A549 (cell line): ENCODE measurements around the gene CCDC157. TPM values are rescaled to one million over a fixed set of nuclear protein-coding genes. Genes with fewer than 3 reads are reported as not detected.
A peak's percentile ranks its signal among the peaks of the same experiment; 100 is the strongest.

ENCODE experiments used
- ATAC-seq, 2 experiments: fragments of 200-7000 bp in 1 of 2; fragments of >200 bp in 1 of 2; cut with Nextera tagmentation in 1 of 2; cut with Tn5 transposase in 1 of 2; 3 replicates each; pipeline versions ENCODE4 v1.8.0 to v1.9.1; 2018 to 2020; ENCODE audit warnings: mild to moderate bottlenecking in 1 of 2, moderate library complexity in 1 of 2
- CTCF ChIA-PET: fragments of 300-600 bp; sonication (Branson Sonifier 250); formaldehyde crosslinking; extraction: SDS; loops from one replicate; lab custom pipeline; 2021; ENCODE audit warnings: antibody characterized with exemption, inconsistent platforms; lab: Yijun Ruan, JAX
- POLR2A ChIA-PET: fragments of 350-600 bp; formaldehyde crosslinking; extraction: SDS; loops from one replicate; lab custom pipeline; 2021; ENCODE audit warnings: antibody characterized with exemption, inconsistent platforms; lab: Yijun Ruan, JAX
- DNase-seq, 2 experiments: peaks; one replicate each; pipeline versions ENCODE4 v3.0.0 to v3.0.0-alpha.2; 2011 to 2016; ENCODE audit warnings: low read depth in 1 of 2, low spot score in 1 of 2
- FAIRE-seq: peaks from 2 replicates; lab custom pipeline; 2011; peaks lifted over from hg19 to GRCh38; lab: Jason Lieb, UNC
- H3K27ac ChIP-seq, 2 experiments: fragments of >200 bp; sonication (Bioruptor Twin); formaldehyde crosslinking; 3 replicates each; pipeline ENCODE4 v1.5.1; 2016 to 2017
- H3K4me1 ChIP-seq: fragments of >200 bp; sonication (Bioruptor Twin); formaldehyde crosslinking; 3 replicates; pipeline ENCODE4 v1.6.1; 2016
- H3K4me2 ChIP-seq: fragments of >200 bp; sonication (Bioruptor Twin); formaldehyde crosslinking; 3 replicates; pipeline ENCODE4 v1.6.1; 2016
- H3K4me3 ChIP-seq: fragments of >200 bp; sonication (Bioruptor Twin); formaldehyde crosslinking; 3 replicates; pipeline ENCODE4 v1.5.1; 2016
- H3K9me3 ChIP-seq: fragments of >200 bp; sonication (Bioruptor Twin); formaldehyde crosslinking; 3 replicates; pipeline ENCODE4 v1.6.1; 2016
- CBX2 ChIP-seq: fragments of 200-600 bp; sonication (generic); IDR thresholded peaks from 2 replicates; pipeline ENCODE4 v1.6.1; 2016; ENCODE audit warnings: low read depth, mild to moderate bottlenecking, borderline replicate concordance
- CEBPB ChIP-seq, 2 experiments: fragments of >200 bp in 1 of 2; sonication (Bioruptor Twin) in 1 of 2; formaldehyde crosslinking in 1 of 2; IDR thresholded peaks; 2 replicates each; pipeline ENCODE4 v1.6.1; 2012 to 2016
- CHD4 ChIP-seq: fragments of 200-600 bp; sonication (generic); IDR thresholded peaks from 2 replicates; pipeline ENCODE4 v1.6.1; 2016; ENCODE audit warnings: antibody characterized with exemption, mild to moderate bottlenecking, borderline replicate concordance
- EP300 ChIP-seq, 2 experiments: fragments of >200 bp; sonication (Bioruptor Twin); formaldehyde crosslinking; IDR thresholded peaks; 2 replicates in 1 of 2; 3 replicates in 1 of 2; pipeline ENCODE4 v1.6.1; 2016 to 2017
- ESRRA ChIP-seq: fragments of 150-350 bp; IDR thresholded peaks from 2 replicates; pipeline ENCODE4 v1.6.1; 2014; ENCODE audit warnings: mild to moderate bottlenecking, low read length, borderline replicate concordance
- FOSL2 ChIP-seq, 2 experiments: fragments of 450-650 bp in 1 of 2; fragments of >200 bp in 1 of 2; sonication (Bioruptor Twin) in 1 of 2; formaldehyde crosslinking; IDR thresholded peaks; 2 replicates each; pipeline versions ENCODE4 v1.5.0 to v1.6.1; 2016 to 2020; ENCODE audit warnings: mild to moderate bottlenecking in 1 of 2, moderate library complexity in 1 of 2
- HEYL ChIP-seq: fragments of 250-450 bp; sonication (Bioruptor Pico); IDR thresholded peaks from 2 replicates; pipeline ENCODE4 v1.8.0; 2021; ENCODE audit warnings: mild to moderate bottlenecking, moderate library complexity
- HOXA7 ChIP-seq: fragments of 250-450 bp; sonication (Bioruptor Pico); IDR thresholded peaks from 2 replicates; pipeline ENCODE4 v1.5.0; 2020; ENCODE audit warnings: mild to moderate bottlenecking, moderate library complexity
- HOXB13 ChIP-seq: fragments of 250-450 bp; sonication (Bioruptor Pico); IDR thresholded peaks from 2 replicates; pipeline ENCODE4 v1.5.0; 2020; ENCODE audit warnings: low read depth, mild to moderate bottlenecking, moderate library complexity
- HOXB5 ChIP-seq: fragments of 250-450 bp; sonication (Bioruptor Pico); IDR thresholded peaks from 2 replicates; pipeline ENCODE4 v1.5.0; 2020; ENCODE audit warnings: mild to moderate bottlenecking, moderate library complexity
- JUN ChIP-seq, 2 experiments: fragments of >200 bp; sonication (Bioruptor Twin); formaldehyde crosslinking; IDR thresholded peaks; 2 replicates in 1 of 2; 3 replicates in 1 of 2; pipeline ENCODE4 v1.6.1; 2016 to 2017
- MAZ ChIP-seq: fragments of 150-350 bp; IDR thresholded peaks from 2 replicates; pipeline ENCODE4 v1.6.1; 2014; ENCODE audit warnings: antibody characterized with exemption, low read depth, low read length, borderline replicate concordance
- NPAS2 ChIP-seq: fragments of 250-450 bp; sonication (Bioruptor Pico); IDR thresholded peaks from 2 replicates; pipeline ENCODE4 v1.8.0; 2022; ENCODE audit warnings: mild to moderate bottlenecking, moderate library complexity, borderline replicate concordance
- RAD21 ChIP-seq, 2 experiments: fragments of >200 bp in 1 of 2; sonication (Bioruptor Twin) in 1 of 2; formaldehyde crosslinking in 1 of 2; IDR thresholded peaks in 1 of 2; conservative IDR thresholded peaks in 1 of 2; 2 replicates in 1 of 2; 3 replicates in 1 of 2; pipeline ENCODE4 v1.6.1; 2012 to 2018; ENCODE audit warnings: inconsistent platforms in 1 of 2
- RARB ChIP-seq: fragments of 250-450 bp; sonication (Bioruptor Pico); IDR thresholded peaks from 2 replicates; pipeline ENCODE4 v1.8.0; 2021; ENCODE audit warnings: mild to moderate bottlenecking, moderate library complexity
- TFCP2L1 ChIP-seq: fragments of 250-450 bp; sonication (Bioruptor Pico); IDR thresholded peaks from 2 replicates; pipeline ENCODE4 v1.5.0; 2021; ENCODE audit warnings: mild to moderate bottlenecking
- ZC3H11A ChIP-seq: fragments of 450-650 bp; IDR thresholded peaks from 2 replicates; pipeline ENCODE4 v1.6.1; 2014; ENCODE audit warnings: antibody characterized with exemption, mild to moderate bottlenecking
- ZFP36 ChIP-seq: fragments of 450-650 bp; IDR thresholded peaks from 2 replicates; pipeline ENCODE4 v1.6.1; 2014; ENCODE audit warnings: borderline replicate concordance; ENCODE audit not compliant: partially characterized antibody
- WGBS: methylation state at CpG from one replicate; pipeline ENCODE4 v1.1.6; 2017; ENCODE audit errors: missing lambda C conversion rate; 5-methylcytosine and 5-hydroxymethylcytosine counted together
- polyA plus RNA-seq, 4 experiments: library from polyadenylated mRNA; depleted of rRNA in 3 of 4; stranded (reverse); fragments of >200 nt; fragmentation: RNase III in 1 of 4; extraction: RNeasy Plus Mini Kit Qiagen cat#74134 plus additional on column Dnase treatment in 1 of 4; gene quantifications; 2 replicates in 3 of 4; 3 replicates in 1 of 4; pipeline ENCODE4 v1.2.3, GENCODE V29; 2011 to 2017
- TF ChIP-seq, protein P1 (sequence below): IDR thresholded peaks from 2 replicates; pipeline ENCODE4 v1.6.1; 2012; ENCODE audit warnings: low read depth, borderline replicate concordance
- TF ChIP-seq, protein P2 (sequence below): IDR thresholded peaks from 2 replicates; pipeline ENCODE4 v1.6.1; 2012
- TF ChIP-seq, protein P3 (sequence below): fragments of >200 bp; sonication (Bioruptor Twin); formaldehyde crosslinking; IDR thresholded peaks from 3 replicates; pipeline ENCODE4 v1.5.1; 2016

The CCDC157 gene
- polyA plus RNA-seq, 2 of the 4 experiments (the other 2 are of a cell fraction): 1.4 to 2.5 TPM

- Histone ChIP-seq H3K27ac (peak overlapping the region in 1 of 2 experiments; percentile 38; a peak in 2 of 6 replicates), H3K4me1 (peaks cover 42% of the 10 kb centered on the region), H3K4me2 (peak overlapping the region; percentile 36; the same call in 2 of the 3 replicates), H3K9me3 (no peaks in the 10 kb centered on the region), H3K4me3 (no peak overlapping the region)
- TF ChIP-seq HOXA7 (CRISPR knock-in tag): no peak
- TF ChIP-seq CBX2: no peak
- TF ChIP-seq FOSL2 (IDR thresholded peaks at IDR 0.05): no peak
- 0 out of 2 replicates have a peak, but pooled peaks have one; percentile 19 for TF ChIP-seq FOSL2 (CRISPR knock-in tag; IDR thresholded peaks at IDR 0.05)
- TF ChIP-seq ZFP36: peak; percentile 77
- FAIRE-seq (no peak), DNase-seq (no peak), ATAC-seq (peak; percentile 49 to 69; a peak in 4 of 6 replicates)
- WGBS: 49% methylated on average over 6 of the region's 6 CpGs
- ChIA-PET CTCF (interaction anchor here (0.7 to 1.2 kb wide), 3 partner anchors 11 to 24 kb away, joined by 3 to 4 read pairs (median 4); partner anchors contain the start of gene CASTOR1), POLR2A (no interaction called here)
These were observed 44.8 kb upstream of the CCDC157 start for GRCh38 chr22:30312053-30312452.

DNA sequence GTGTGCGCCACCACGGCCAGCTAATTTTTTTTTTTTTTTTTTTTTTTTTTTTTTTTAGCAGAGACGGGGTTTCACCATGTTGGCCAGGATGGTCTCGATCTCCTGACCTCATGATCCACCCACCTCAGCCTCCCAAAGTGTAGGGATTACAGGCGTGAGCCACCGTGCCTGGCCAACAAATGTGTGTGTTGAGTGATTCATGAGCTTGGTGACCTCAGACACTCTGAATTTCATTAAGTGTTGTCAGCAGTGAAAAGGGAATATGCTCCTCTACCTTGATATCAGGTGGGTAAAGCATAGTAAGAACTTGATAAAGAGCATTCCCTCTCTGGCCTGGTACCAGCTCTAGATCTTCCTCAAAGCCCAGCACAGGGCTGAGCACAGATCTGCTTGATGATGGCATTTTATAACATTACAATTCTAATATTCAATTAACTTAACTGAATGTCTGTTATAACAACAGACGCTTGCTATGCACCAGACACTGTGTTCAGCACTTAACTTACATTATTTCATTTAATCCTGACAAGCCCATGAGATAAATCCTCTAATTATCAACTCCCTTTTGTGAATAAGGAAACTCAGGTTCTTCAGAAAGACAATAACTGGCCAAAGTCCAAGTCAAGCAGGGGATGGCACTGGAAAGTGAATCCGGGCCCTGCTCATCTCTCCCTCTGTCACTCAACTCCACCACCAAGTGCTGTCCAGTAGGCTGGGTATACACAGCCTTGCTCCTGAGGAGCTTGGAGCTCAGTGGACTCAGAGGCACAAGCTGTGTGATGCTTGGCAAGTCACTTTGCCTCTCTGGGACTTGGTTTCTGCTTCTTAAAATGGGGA is 43.1 kb upstream of the CCDC157 start:
- Histone ChIP-seq H3K4me3 (no peak overlapping the region), H3K9me3 (no peaks in the 10 kb centered on the region), H3K4me1 (peaks cover 42% of the 10 kb centered on the region), H3K4me2 (peak overlapping the region; percentile 26; the same call in 1 of the 3 replicates), H3K27ac (peak overlapping the region in 1 of 2 experiments; percentile 75; a peak in 3 of 6 replicates)
- TF ChIP-seq NPAS2 (no peak), ESRRA (no peak), CEBPB (IDR thresholded peaks at IDR 0.05) (no peak), EP300 (IDR thresholded peaks at IDR 0.05) (no peak), ZC3H11A (no peak), HOXA7 (CRISPR knock-in tag) (no peak), HOXB5 (CRISPR knock-in tag) (no peak), CHD4 (no peak), FOSL2 (IDR thresholded peaks at IDR 0.05) (no peak), FOSL2 (CRISPR knock-in tag; IDR thresholded peaks at IDR 0.05) (no peak), MAZ (no peak), TFCP2L1 (no peak), HEYL (CRISPR knock-in tag) (no peak), RARB (CRISPR knock-in tag) (no peak), RAD21 (conservative IDR thresholded peaks at IDR 0.05 in 1 of 2, IDR thresholded peaks at IDR 0.05 in 1 of 2) (no peak), HOXB13 (CRISPR knock-in tag) (no peak), JUN (IDR thresholded peaks at IDR 0.05) (no peak)
- TF ChIP-seq, protein P1, sequence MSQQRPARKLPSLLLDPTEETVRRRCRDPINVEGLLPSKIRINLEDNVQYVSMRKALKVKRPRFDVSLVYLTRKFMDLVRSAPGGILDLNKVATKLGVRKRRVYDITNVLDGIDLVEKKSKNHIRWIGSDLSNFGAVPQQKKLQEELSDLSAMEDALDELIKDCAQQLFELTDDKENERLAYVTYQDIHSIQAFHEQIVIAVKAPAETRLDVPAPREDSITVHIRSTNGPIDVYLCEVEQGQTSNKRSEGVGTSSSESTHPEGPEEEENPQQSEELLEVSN: no peak
- TF ChIP-seq, protein P2, sequence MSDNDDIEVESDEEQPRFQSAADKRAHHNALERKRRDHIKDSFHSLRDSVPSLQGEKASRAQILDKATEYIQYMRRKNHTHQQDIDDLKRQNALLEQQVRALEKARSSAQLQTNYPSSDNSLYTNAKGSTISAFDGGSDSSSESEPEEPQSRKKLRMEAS: no peak
- TF ChIP-seq, protein P3, sequence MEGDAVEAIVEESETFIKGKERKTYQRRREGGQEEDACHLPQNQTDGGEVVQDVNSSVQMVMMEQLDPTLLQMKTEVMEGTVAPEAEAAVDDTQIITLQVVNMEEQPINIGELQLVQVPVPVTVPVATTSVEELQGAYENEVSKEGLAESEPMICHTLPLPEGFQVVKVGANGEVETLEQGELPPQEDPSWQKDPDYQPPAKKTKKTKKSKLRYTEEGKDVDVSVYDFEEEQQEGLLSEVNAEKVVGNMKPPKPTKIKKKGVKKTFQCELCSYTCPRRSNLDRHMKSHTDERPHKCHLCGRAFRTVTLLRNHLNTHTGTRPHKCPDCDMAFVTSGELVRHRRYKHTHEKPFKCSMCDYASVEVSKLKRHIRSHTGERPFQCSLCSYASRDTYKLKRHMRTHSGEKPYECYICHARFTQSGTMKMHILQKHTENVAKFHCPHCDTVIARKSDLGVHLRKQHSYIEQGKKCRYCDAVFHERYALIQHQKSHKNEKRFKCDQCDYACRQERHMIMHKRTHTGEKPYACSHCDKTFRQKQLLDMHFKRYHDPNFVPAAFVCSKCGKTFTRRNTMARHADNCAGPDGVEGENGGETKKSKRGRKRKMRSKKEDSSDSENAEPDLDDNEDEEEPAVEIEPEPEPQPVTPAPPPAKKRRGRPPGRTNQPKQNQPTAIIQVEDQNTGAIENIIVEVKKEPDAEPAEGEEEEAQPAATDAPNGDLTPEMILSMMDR: no peak
- DNase-seq (no peak), FAIRE-seq (no peak), ATAC-seq (0 out of 6 replicates have a peak, but pooled peaks of 1 of the 2 experiments have one; percentile 24)
- ChIA-PET POLR2A (no interaction called here), CTCF (interaction anchor here (0.6 to 5.0 kb wide), 5 partner anchors 11 to 65 kb away, joined by 3 to 18 read pairs (median 4); no protein-coding TSS in a partner anchor)
- WGBS: 64% methylated on average over 5 of the region's 8 CpGs
